Gastrocnemius medialis (tissue), 4 donors: ENCODE data around the gene NME5.

Source experiments
- POLR2A ChIP-seq, 2 donors: fragments of 450-650 bp; IDR thresholded peaks; one replicate each; pipeline ENCODE4 v1.6.1; 2017; ENCODE audit warnings: antibody characterized with exemption in 2 of 2, mild to moderate bottlenecking in 2 of 2, moderate library complexity in 2 of 2
- TF ChIP-seq, protein P1 (sequence below), 5 experiments: fragments of 450-650 bp in 3 of 5; fragments of 200-600 bp in 2 of 5; sonication (generic) in 2 of 5; IDR thresholded peaks in 4 of 5; conservative IDR thresholded peaks in 1 of 5; 1 replicate in 4 of 5; 2 replicates in 1 of 5; pipeline ENCODE4 v1.5.1; 2016 to 2019; ENCODE audit warnings: antibody characterized with exemption in 5 of 5, mild to moderate bottlenecking in 3 of 5, moderate library complexity in 3 of 5

- TF ChIP-seq, protein P1, sequence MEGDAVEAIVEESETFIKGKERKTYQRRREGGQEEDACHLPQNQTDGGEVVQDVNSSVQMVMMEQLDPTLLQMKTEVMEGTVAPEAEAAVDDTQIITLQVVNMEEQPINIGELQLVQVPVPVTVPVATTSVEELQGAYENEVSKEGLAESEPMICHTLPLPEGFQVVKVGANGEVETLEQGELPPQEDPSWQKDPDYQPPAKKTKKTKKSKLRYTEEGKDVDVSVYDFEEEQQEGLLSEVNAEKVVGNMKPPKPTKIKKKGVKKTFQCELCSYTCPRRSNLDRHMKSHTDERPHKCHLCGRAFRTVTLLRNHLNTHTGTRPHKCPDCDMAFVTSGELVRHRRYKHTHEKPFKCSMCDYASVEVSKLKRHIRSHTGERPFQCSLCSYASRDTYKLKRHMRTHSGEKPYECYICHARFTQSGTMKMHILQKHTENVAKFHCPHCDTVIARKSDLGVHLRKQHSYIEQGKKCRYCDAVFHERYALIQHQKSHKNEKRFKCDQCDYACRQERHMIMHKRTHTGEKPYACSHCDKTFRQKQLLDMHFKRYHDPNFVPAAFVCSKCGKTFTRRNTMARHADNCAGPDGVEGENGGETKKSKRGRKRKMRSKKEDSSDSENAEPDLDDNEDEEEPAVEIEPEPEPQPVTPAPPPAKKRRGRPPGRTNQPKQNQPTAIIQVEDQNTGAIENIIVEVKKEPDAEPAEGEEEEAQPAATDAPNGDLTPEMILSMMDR (IDR thresholded peaks at IDR 0.05 in 4 of 5, conservative IDR thresholded peaks at IDR 0.05 in 1 of 5): no peak
- TF ChIP-seq POLR2A (IDR thresholded peaks at IDR 0.05): no peak
These were observed 71.3 kb downstream of the NME5 start for GRCh38 chr5:138067945-138068344.
